Measurements from ENCODE around the gene ENPP6. TPM values are rescaled to one million over a fixed set of nuclear protein-coding genes. Genes with fewer than 3 reads are reported as not detected.
"Not testable (repeated sequence)": the region's sequence is repeated elsewhere in the genome, so short reads cannot be mapped to it uniquely, and the experiment has no call there.

Gene ENPP6
- polyA plus RNA-seq, 2 donors: 0.14 to 0.20 TPM

- H3K4me1 ChIP-seq (ENCODE audit: control insufficient read depth in 2 of 2, insufficient read depth in 2 of 2, low read length in 1 of 2): no peaks in the 10 kb centered on the region
- 88 to 90% methylated on average over 7 of the region's 7 CpGs for WGBS, 2 donors
These were observed 154.9 kb downstream of the ENPP6 start for GRCh38 chr4:184062769-184063168.

DNA sequence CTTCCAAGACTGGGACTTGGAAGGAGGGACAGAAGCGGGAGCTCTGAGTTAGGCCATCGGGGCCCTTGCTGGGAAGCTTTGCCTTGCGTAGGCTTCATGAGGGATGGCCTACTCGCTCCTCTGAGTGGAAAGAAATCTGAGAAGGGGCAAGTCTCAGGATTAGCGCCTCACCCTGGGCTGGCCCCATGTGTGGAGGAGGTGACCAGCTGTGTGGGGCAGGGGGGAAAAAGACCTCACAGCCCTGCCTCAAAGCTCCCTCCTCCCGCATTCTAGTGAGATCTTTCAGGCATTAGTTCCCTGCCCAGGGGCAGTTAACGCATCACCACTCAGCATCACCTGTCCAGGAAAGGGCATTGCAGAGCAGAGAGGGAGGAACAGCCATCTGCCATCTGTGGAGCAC, 156.1 kb downstream of the ENPP6 start:
- Histone ChIP-seq H3K36me3 (ENCODE audit: control insufficient read depth in 2 of 2, insufficient read depth in 2 of 2, low read length in 1 of 2) (no peaks in the 10 kb centered on the region), H3K4me3 (ENCODE audit: low read depth in 1 of 2, low read length in 2 of 2) (no peak overlapping the region), H3K27me3 (ENCODE audit: control insufficient read depth in 1 of 2, insufficient read depth in 2 of 2, low read length in 2 of 2) (no peaks in the 10 kb centered on the region), H3K27ac (ENCODE audit: low read depth in 2 of 2, low read length in 1 of 2) (no peak overlapping the region), H3K9me3 (ENCODE audit: control insufficient read depth in 2 of 2, insufficient read depth in 1 of 2, low read depth in 1 of 2, low read length in 1 of 2) (no peaks in the 10 kb centered on the region), H3K4me1 (ENCODE audit: control insufficient read depth in 2 of 2, insufficient read depth in 2 of 2, low read length in 1 of 2) (no peaks in the 10 kb centered on the region)
- 93 to 96% methylated on average over 7 of the region's 7 CpGs for WGBS, 2 donors

More at GRCh38 chr4:184062769-184063168, 154.9 kb downstream of the ENPP6 start:
- H3K9me3 ChIP-seq (ENCODE audit: control insufficient read depth in 2 of 2, insufficient read depth in 1 of 2, low read depth in 1 of 2, low read length in 1 of 2): no peaks in the 10 kb centered on the region
- no peaks in the 10 kb centered on the region for H3K36me3 ChIP-seq (ENCODE audit: control insufficient read depth in 2 of 2, insufficient read depth in 2 of 2, low read length in 1 of 2)
- no peaks in the 10 kb centered on the region for H3K27me3 ChIP-seq (ENCODE audit: control insufficient read depth in 1 of 2, insufficient read depth in 2 of 2, low read length in 2 of 2)
- H3K4me3 ChIP-seq (ENCODE audit: low read depth in 1 of 2, low read length in 2 of 2): no peak overlapping the region
- H3K27ac ChIP-seq (ENCODE audit: low read depth in 2 of 2, low read length in 1 of 2): no peak overlapping the region

- Histone ChIP-seq H3K4me1 (ENCODE audit: control insufficient read depth in 2 of 2, insufficient read depth in 2 of 2, low read length in 1 of 2) (no peaks in the 10 kb centered on the region), H3K4me3 (ENCODE audit: low read depth in 1 of 2, low read length in 2 of 2) (no peak overlapping the region), H3K36me3 (ENCODE audit: control insufficient read depth in 2 of 2, insufficient read depth in 2 of 2, low read length in 1 of 2) (no peaks in the 10 kb centered on the region), H3K27ac (ENCODE audit: low read depth in 2 of 2, low read length in 1 of 2) (no peak overlapping the region), H3K9me3 (ENCODE audit: control insufficient read depth in 2 of 2, insufficient read depth in 1 of 2, low read depth in 1 of 2, low read length in 1 of 2) (no peaks in the 10 kb centered on the region), H3K27me3 (ENCODE audit: control insufficient read depth in 1 of 2, insufficient read depth in 2 of 2, low read length in 2 of 2) (no peaks in the 10 kb centered on the region)
- WGBS, 2 donors: 93 to 95% methylated on average over 3 of the region's 3 CpGs
These were observed 158.6 kb downstream of the ENPP6 start for GRCh38 chr4:184059099-184059498.

DNA sequence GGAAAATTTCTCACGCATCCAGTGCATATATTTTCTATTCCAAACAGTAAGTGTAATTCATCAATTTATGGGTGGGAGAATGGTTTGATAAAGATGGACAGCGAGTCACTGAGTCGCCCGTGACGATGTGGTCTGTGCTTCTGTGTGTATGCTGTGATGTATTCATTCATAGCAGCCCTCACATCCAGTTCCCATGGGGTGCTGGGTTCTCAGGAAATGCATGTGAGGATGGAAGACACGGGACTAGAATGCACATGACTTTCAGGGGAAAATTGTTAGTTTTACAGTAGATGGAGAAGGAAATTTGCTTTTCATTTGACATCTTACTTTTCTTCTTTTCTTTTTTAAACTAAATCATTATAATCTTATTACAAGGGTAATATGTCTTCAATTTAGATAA, 159.6 kb downstream of the ENPP6 start:
- Histone ChIP-seq H3K9me3 (ENCODE audit: control insufficient read depth in 2 of 2, insufficient read depth in 1 of 2, low read depth in 1 of 2, low read length in 1 of 2) (no peaks in the 10 kb centered on the region), H3K4me1 (ENCODE audit: control insufficient read depth in 2 of 2, insufficient read depth in 2 of 2, low read length in 1 of 2) (no peaks in the 10 kb centered on the region), H3K27me3 (ENCODE audit: control insufficient read depth in 1 of 2, insufficient read depth in 2 of 2, low read length in 2 of 2) (no peaks in the 10 kb centered on the region), H3K36me3 (ENCODE audit: control insufficient read depth in 2 of 2, insufficient read depth in 2 of 2, low read length in 1 of 2) (no peaks in the 10 kb centered on the region), H3K27ac (ENCODE audit: low read depth in 2 of 2, low read length in 1 of 2) (no peak overlapping the region), H3K4me3 (ENCODE audit: low read depth in 1 of 2, low read length in 2 of 2) (no peak overlapping the region)
- WGBS, 2 donors: 88% methylated on average over 6 of the region's 6 CpGs

- H3K4me1 ChIP-seq (ENCODE audit: control insufficient read depth in 2 of 2, insufficient read depth in 2 of 2, low read length in 1 of 2): no peaks in the 10 kb centered on the region
- H3K4me3 ChIP-seq (ENCODE audit: low read depth in 1 of 2, low read length in 2 of 2): no peak overlapping the region
- H3K27me3 ChIP-seq (ENCODE audit: control insufficient read depth in 1 of 2, insufficient read depth in 2 of 2, low read length in 2 of 2): no peaks in the 10 kb centered on the region
- H3K36me3 ChIP-seq (ENCODE audit: control insufficient read depth in 2 of 2, insufficient read depth in 2 of 2, low read length in 1 of 2): no peaks in the 10 kb centered on the region
- no peaks in the 10 kb centered on the region for H3K9me3 ChIP-seq (ENCODE audit: control insufficient read depth in 2 of 2, insufficient read depth in 1 of 2, low read depth in 1 of 2, low read length in 1 of 2)
- WGBS, 2 donors: 85 to 87% methylated on average over 14 of the region's 14 CpGs
- H3K27ac ChIP-seq (ENCODE audit: low read depth in 2 of 2, low read length in 1 of 2): no peak overlapping the region
These were observed 160.8 kb downstream of the ENPP6 start for GRCh38 chr4:184056877-184057276.

- Histone ChIP-seq H3K27ac (ENCODE audit: low read depth in 2 of 2, low read length in 1 of 2) (peak overlapping the region; percentile 5 to 14), H3K4me1 (ENCODE audit: control insufficient read depth in 2 of 2, insufficient read depth in 2 of 2, low read length in 1 of 2) (no peaks in the 10 kb centered on the region), H3K36me3 (ENCODE audit: control insufficient read depth in 2 of 2, insufficient read depth in 2 of 2, low read length in 1 of 2) (no peaks in the 10 kb centered on the region), H3K4me3 (ENCODE audit: low read depth in 1 of 2, low read length in 2 of 2) (no peak overlapping the region), H3K9me3 (ENCODE audit: control insufficient read depth in 2 of 2, insufficient read depth in 1 of 2, low read depth in 1 of 2, low read length in 1 of 2) (peaks cover 0 to 2% of the 10 kb centered on the region in 2 donors), H3K27me3 (ENCODE audit: control insufficient read depth in 1 of 2, insufficient read depth in 2 of 2, low read length in 2 of 2) (no peaks in the 10 kb centered on the region)
- WGBS, 2 donors: 48 to 59% methylated on average over 5 of the region's 5 CpGs
These were observed 164.2 kb downstream of the ENPP6 start for GRCh38 chr4:184053434-184053833.

GRCh38 chr4:184052616-184053015, 165.1 kb downstream of the ENPP6 start:
- H3K4me3 ChIP-seq (ENCODE audit: low read depth in 1 of 2, low read length in 2 of 2): no peak overlapping the region
- H3K4me1 ChIP-seq (ENCODE audit: control insufficient read depth in 2 of 2, insufficient read depth in 2 of 2, low read length in 1 of 2): no peaks in the 10 kb centered on the region
- H3K27me3 ChIP-seq (ENCODE audit: control insufficient read depth in 1 of 2, insufficient read depth in 2 of 2, low read length in 2 of 2): no peaks in the 10 kb centered on the region
- H3K27ac ChIP-seq (ENCODE audit: low read depth in 2 of 2, low read length in 1 of 2): no peak overlapping the region
- peaks cover 0 to 2% of the 10 kb centered on the region in 2 donors for H3K9me3 ChIP-seq (ENCODE audit: control insufficient read depth in 2 of 2, insufficient read depth in 1 of 2, low read depth in 1 of 2, low read length in 1 of 2)
- H3K36me3 ChIP-seq (ENCODE audit: control insufficient read depth in 2 of 2, insufficient read depth in 2 of 2, low read length in 1 of 2): no peaks in the 10 kb centered on the region
- WGBS, 2 donors: 85 to 91% methylated on average over 2 of the region's 2 CpGs

GRCh38 chr4:184051262-184051661, 166.4 kb downstream of the ENPP6 start:
- 95 to 96% methylated on average over 4 of the region's 4 CpGs for WGBS, 2 donors
- not testable (repeated sequence) for H3K9me3 ChIP-seq (ENCODE audit: control insufficient read depth in 2 of 2, insufficient read depth in 1 of 2, low read depth in 1 of 2, low read length in 1 of 2); H3K27ac ChIP-seq (ENCODE audit: low read depth in 2 of 2, low read length in 1 of 2); H3K36me3 ChIP-seq (ENCODE audit: control insufficient read depth in 2 of 2, insufficient read depth in 2 of 2, low read length in 1 of 2); H3K4me3 ChIP-seq (ENCODE audit: low read depth in 1 of 2, low read length in 2 of 2); H3K4me1 ChIP-seq (ENCODE audit: control insufficient read depth in 2 of 2, insufficient read depth in 2 of 2, low read length in 1 of 2); H3K27me3 ChIP-seq (ENCODE audit: control insufficient read depth in 1 of 2, insufficient read depth in 2 of 2, low read length in 2 of 2)

GRCh38 chr4:184046148-184046547, 171.5 kb downstream of the ENPP6 start:
- Histone ChIP-seq H3K27me3 (ENCODE audit: control insufficient read depth in 1 of 2, insufficient read depth in 2 of 2, low read length in 2 of 2) (no peaks in the 10 kb centered on the region), H3K9me3 (ENCODE audit: control insufficient read depth in 2 of 2, insufficient read depth in 1 of 2, low read depth in 1 of 2, low read length in 1 of 2) (peaks cover 0 to 2% of the 10 kb centered on the region in 2 donors), H3K4me3 (ENCODE audit: low read depth in 1 of 2, low read length in 2 of 2) (no peak overlapping the region), H3K36me3 (ENCODE audit: control insufficient read depth in 2 of 2, insufficient read depth in 2 of 2, low read length in 1 of 2) (no peaks in the 10 kb centered on the region), H3K27ac (ENCODE audit: low read depth in 2 of 2, low read length in 1 of 2) (no peak overlapping the region), H3K4me1 (ENCODE audit: control insufficient read depth in 2 of 2, insufficient read depth in 2 of 2, low read length in 1 of 2) (no peaks in the 10 kb centered on the region)
- 76 to 77% methylated on average over 1 of the region's 1 CpG for WGBS, 2 donors

GRCh38 chr4:184041156-184041555, 176.5 kb downstream of the ENPP6 start:
- H3K27ac ChIP-seq (ENCODE audit: low read depth in 2 of 2, low read length in 1 of 2): no peak overlapping the region
- no peak overlapping the region for H3K4me3 ChIP-seq (ENCODE audit: low read depth in 1 of 2, low read length in 2 of 2)
- no peaks in the 10 kb centered on the region for H3K27me3 ChIP-seq (ENCODE audit: control insufficient read depth in 1 of 2, insufficient read depth in 2 of 2, low read length in 2 of 2)
- WGBS, 2 donors: 86 to 90% methylated on average over 10 of the region's 10 CpGs
- no peaks in the 10 kb centered on the region for H3K36me3 ChIP-seq (ENCODE audit: control insufficient read depth in 2 of 2, insufficient read depth in 2 of 2, low read length in 1 of 2)
- H3K9me3 ChIP-seq (ENCODE audit: control insufficient read depth in 2 of 2, insufficient read depth in 1 of 2, low read depth in 1 of 2, low read length in 1 of 2): peaks cover 0 to 2% of the 10 kb centered on the region in 2 donors
- no peaks in the 10 kb centered on the region for H3K4me1 ChIP-seq (ENCODE audit: control insufficient read depth in 2 of 2, insufficient read depth in 2 of 2, low read length in 1 of 2)

Measured in esophagus (tissue), 2 donors.